Heart left ventricle (tissue), 16 donors: ENCODE measurements around the gene NLRC5. TPM values are rescaled to one million over a fixed set of nuclear protein-coding genes. Genes with fewer than 3 reads are reported as not detected.

Experiments
- ATAC-seq, 4 donors: fragments of 200-7000 bp; cut with Tn5 transposase; one replicate each; pipeline ENCODE4 v1.9.1; 2020 to 2022; ENCODE audit warnings: moderate library complexity in 4 of 4, mild to moderate bottlenecking in 3 of 4, moderate number of reproducible peaks in 1 of 4
- DNase-seq, 5 donors: peaks; one replicate each; pipeline ENCODE4 v3.0.0-alpha.2; 2020
- H3K27ac ChIP-seq, 12 donors: fragments of 200-600 bp; sonication (generic) in 4 of 12; one replicate each; pipeline versions ENCODE4 v1.5.0 to v1.8.0; 2016 to 2022; ENCODE audit warnings: mild to moderate bottlenecking in 2 of 12
- H3K27me3 ChIP-seq, 9 donors: fragments of 200-600 bp; sonication (generic) in 2 of 9; one replicate each; pipeline versions ENCODE4 v1.5.1 to v1.8.0; 2016 to 2022; ENCODE audit warnings: mild to moderate bottlenecking in 3 of 9
- H3K36me3 ChIP-seq, 9 donors: fragments of 200-600 bp; sonication (generic) in 2 of 9; one replicate each; pipeline versions ENCODE4 v1.5.0 to v1.8.0; 2018 to 2022; ENCODE audit warnings: mild to moderate bottlenecking in 2 of 9
- H3K4me1 ChIP-seq, 12 donors: fragments of 200-600 bp; sonication (generic) in 4 of 12; one replicate each; pipeline versions ENCODE4 v1.5.0 to v1.8.0; 2016 to 2022; ENCODE audit warnings: mild to moderate bottlenecking in 3 of 12
- H3K4me3 ChIP-seq, 12 donors: fragments of 200-600 bp; sonication (generic) in 4 of 12; one replicate each; pipeline versions ENCODE4 v1.5.0 to v1.8.0; 2017 to 2022; ENCODE audit warnings: mild to moderate bottlenecking in 9 of 12, moderate library complexity in 4 of 12
- H3K9me3 ChIP-seq, 12 donors: fragments of 200-600 bp; sonication (generic) in 4 of 12; one replicate each; pipeline versions ENCODE4 v1.5.0 to v1.8.0; 2016 to 2022; ENCODE audit warnings: mild to moderate bottlenecking in 1 of 12
- POLR2A ChIP-seq, 2 donors: fragments of 450-650 bp; IDR thresholded peaks; one replicate each; pipeline ENCODE4 v1.6.1; 2017; ENCODE audit warnings: antibody characterized with exemption in 2 of 2, mild to moderate bottlenecking in 2 of 2, moderate library complexity in 2 of 2
- WGBS, 4 donors: extraction: QIAGEN DNeasy Blood & Tissue Kit in 2 of 4; methylation state at CpG; one replicate each; pipeline versions ENCODE4 v1.1.5 to v1.1.7; 2013 to 2018; 5-methylcytosine and 5-hydroxymethylcytosine counted together
- intact Hi-C, 10 donors: fragments of 100-400 bp; cut with DNase I; formaldehyde crosslinking; loops; one replicate each; pipeline versions ENCODE4 v1.11.1 to v1.14.2; 2022
- polyA plus RNA-seq, 2 donors: library from polyadenylated mRNA; stranded (reverse); fragments of 200-250 nt; gene quantifications; one replicate each; pipeline ENCODE4 v1.2.3, GENCODE V29; 2013
- total RNA-seq, 9 donors: library from RNA; depleted of rRNA in 2 of 9; stranded (reverse); fragments of >200 nt in 2 of 9; fragmentation: NEBNext Ultra II Directional in 3 of 9; extraction: Animal tissue kit (Norgen Biotek cat#: 25700) in 3 of 9; gene quantifications; one replicate each; pipeline versions ENCODE4 v1.1.0 to v1.2.4, GENCODE V29; 2016 to 2023
- TF ChIP-seq, protein P1 (sequence below), 12 donors: fragments of 200-600 bp; sonication (generic) in 4 of 12; IDR thresholded peaks; one replicate each; pipeline versions ENCODE4 v1.5.0 to v1.8.0; 2018 to 2022; ENCODE audit warnings: antibody characterized with exemption in 12 of 12, mild to moderate bottlenecking in 5 of 12
- donor health status: ischemic (EF 13 %, LVEDD 7.1; RV severe dilation, severe dysfunction).
- donor health status: healthy with polysubstance abuse.
- donor health status: DM: no; HTN: yes; CAD: no.
- donor health status: DM: no; HTN: no; CAD: no.
- donor health status: ischemic (EF 25% LVEDD 6.9; RV normal size, moderate dysfunction).
- donor health status: ischemic (EF 25% LVEDD 5.7; RV mildly dilated, moderate dysfunction).
- donor health status: healthy.
- donor health status: DM: yes; HTN: yes; CAD: no.
- donor health status: ischemic (EF 35%, LVEDD 5.7; RV mildly dilated, moderate dysfunction).
- donor health status: nonischemic (EF 11% LVEDD 7.7; RV severe dilation, severe dysfunction).
- donor health status: DM: yes; HTN: yes; CAD: no.
- donor health status: PGD.
- donor health status: ischemic (EF 29% LVEDD 5.4; RV normal size, mild dysfunction).
- donor health status: nonischemic (EF 23%, LVEDD 6.1; RV moderate dilation, normal function).

The NLRC5 gene
- total and polyA plus RNA-seq, 11 donors = 5.8 to 98.6 (median 9.9) TPM

- intact Hi-C loops = no loop called here
- Histone ChIP-seq H3K36me3 (peaks cover 0 to 59% (median 0%) of the 10 kb centered on the region in 9 donors), H3K9me3 (no peaks in the 10 kb centered on the region), H3K4me3 (no peak overlapping the region), H3K27ac (peak overlapping the region in 2 of 12 donors; percentile 2 to 86), H3K4me1 (peaks cover 0 to 86% (median 20%) of the 10 kb centered on the region in 12 donors), H3K27me3 (no peaks in the 10 kb centered on the region)
- DNase-seq = no peak
- TF ChIP-seq, protein P1, sequence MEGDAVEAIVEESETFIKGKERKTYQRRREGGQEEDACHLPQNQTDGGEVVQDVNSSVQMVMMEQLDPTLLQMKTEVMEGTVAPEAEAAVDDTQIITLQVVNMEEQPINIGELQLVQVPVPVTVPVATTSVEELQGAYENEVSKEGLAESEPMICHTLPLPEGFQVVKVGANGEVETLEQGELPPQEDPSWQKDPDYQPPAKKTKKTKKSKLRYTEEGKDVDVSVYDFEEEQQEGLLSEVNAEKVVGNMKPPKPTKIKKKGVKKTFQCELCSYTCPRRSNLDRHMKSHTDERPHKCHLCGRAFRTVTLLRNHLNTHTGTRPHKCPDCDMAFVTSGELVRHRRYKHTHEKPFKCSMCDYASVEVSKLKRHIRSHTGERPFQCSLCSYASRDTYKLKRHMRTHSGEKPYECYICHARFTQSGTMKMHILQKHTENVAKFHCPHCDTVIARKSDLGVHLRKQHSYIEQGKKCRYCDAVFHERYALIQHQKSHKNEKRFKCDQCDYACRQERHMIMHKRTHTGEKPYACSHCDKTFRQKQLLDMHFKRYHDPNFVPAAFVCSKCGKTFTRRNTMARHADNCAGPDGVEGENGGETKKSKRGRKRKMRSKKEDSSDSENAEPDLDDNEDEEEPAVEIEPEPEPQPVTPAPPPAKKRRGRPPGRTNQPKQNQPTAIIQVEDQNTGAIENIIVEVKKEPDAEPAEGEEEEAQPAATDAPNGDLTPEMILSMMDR (IDR thresholded peaks at IDR 0.05) = no peak
- no peak for TF ChIP-seq POLR2A (IDR thresholded peaks at IDR 0.05)
- 80 to 86% (median 83%) methylated on average over 3 of the region's 3 CpGs for WGBS, 4 donors
- no peak for ATAC-seq
Measured at GRCh38 chr16:56997931-56998330, 8.6 kb downstream of the NLRC5 start.

DNA sequence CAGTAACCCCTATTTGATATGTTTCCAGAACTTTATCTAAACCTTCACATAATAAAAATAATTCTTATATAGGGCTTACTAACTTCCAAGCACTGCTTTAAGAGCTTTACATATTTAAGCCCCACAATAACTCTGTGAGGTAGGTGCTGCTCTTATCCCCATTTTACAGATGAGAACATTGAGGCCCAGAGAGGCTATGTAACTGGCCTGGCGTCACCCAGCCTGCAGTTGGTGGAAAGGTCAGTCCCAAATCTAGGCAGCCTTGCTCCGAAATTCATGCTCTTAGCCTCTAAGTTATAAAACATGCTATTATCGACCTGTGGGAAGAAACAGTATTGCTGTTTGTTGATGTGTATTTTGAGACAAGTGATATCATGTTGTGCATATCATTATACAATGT lies 9.0 kb downstream of the NLRC5 start:
- 91 to 98% (median 93%) methylated on average over 3 of the region's 3 CpGs for WGBS, 4 donors
- ATAC-seq = no peak

GRCh38 chr16:56998861-56999260 lies 9.5 kb downstream of the NLRC5 start:
- H3K27ac ChIP-seq = peak overlapping the region in 10 of 12 donors; percentile 78 to 93 (median 84)
- intact Hi-C loops = no loop called here
- 74 to 90% (median 82%) methylated on average over 6 of the region's 6 CpGs for WGBS, 4 donors
- no peaks in the 10 kb centered on the region for H3K27me3 ChIP-seq
- TF ChIP-seq POLR2A (IDR thresholded peaks at IDR 0.05) = no peak
- TF ChIP-seq, protein P1 (IDR thresholded peaks at IDR 0.05) = no peak
- peaks cover 0 to 84% (median 20%) of the 10 kb centered on the region in 12 donors for H3K4me1 ChIP-seq
- no peak for ATAC-seq
- peak in 1 of 5 donors; percentile 21 for DNase-seq
- no peak overlapping the region for H3K4me3 ChIP-seq
- H3K9me3 ChIP-seq = no peaks in the 10 kb centered on the region
- peaks cover 0 to 65% (median 0%) of the 10 kb centered on the region in 9 donors for H3K36me3 ChIP-seq

More for the DNA sequence above, 9.0 kb downstream of the NLRC5 start:
- peaks cover 0 to 60% (median 0%) of the 10 kb centered on the region in 9 donors for H3K36me3 ChIP-seq
- DNase-seq = peak in 1 of 5 donors; percentile 10
- H3K27ac ChIP-seq = peak overlapping the region in 4 of 12 donors; percentile 86 to 93 (median 90)
- intact Hi-C loops = no loop called here
- no peaks in the 10 kb centered on the region for H3K27me3 ChIP-seq
- H3K9me3 ChIP-seq = no peaks in the 10 kb centered on the region
- no peak overlapping the region for H3K4me3 ChIP-seq
- TF ChIP-seq POLR2A (IDR thresholded peaks at IDR 0.05) = no peak
- TF ChIP-seq, protein P1 (IDR thresholded peaks at IDR 0.05) = no peak
- H3K4me1 ChIP-seq = peaks cover 0 to 84% (median 20%) of the 10 kb centered on the region in 12 donors

GRCh38 chr16:56999409-57000270 lies 10.3 kb downstream of the NLRC5 start:
- no peaks in the 10 kb centered on the region for H3K27me3 ChIP-seq
- peak overlapping the region in 11 of 12 donors; percentile 76 to 93 (median 83) for H3K27ac ChIP-seq
- TF ChIP-seq, protein P1 (IDR thresholded peaks at IDR 0.05) = no peak
- no peak for TF ChIP-seq POLR2A (IDR thresholded peaks at IDR 0.05)
- peak overlapping the region in 1 of 12 donors; percentile 21 for H3K4me3 ChIP-seq
- intact Hi-C loops = no loop called here
- ATAC-seq (no peak), DNase-seq (peak in 1 of 5 donors; percentile 39)
- peaks cover 0 to 83% (median 18%) of the 10 kb centered on the region in 12 donors for H3K4me1 ChIP-seq
- peaks cover 0 to 67% (median 0%) of the 10 kb centered on the region in 9 donors for H3K36me3 ChIP-seq
- WGBS, 4 donors = 68 to 87% (median 84%) methylated on average over 6 to 11 of the region's 11 CpGs
- H3K9me3 ChIP-seq = no peaks in the 10 kb centered on the region
